Midbrain (tissue), 1 donor: ENCODE data around the gene FMO3.

Source experiments
- DNase-seq: peaks from one replicate; lab custom pipeline; 2025; lab: John Stamatoyannopoulos, UW

The FMO3 gene

DNA sequence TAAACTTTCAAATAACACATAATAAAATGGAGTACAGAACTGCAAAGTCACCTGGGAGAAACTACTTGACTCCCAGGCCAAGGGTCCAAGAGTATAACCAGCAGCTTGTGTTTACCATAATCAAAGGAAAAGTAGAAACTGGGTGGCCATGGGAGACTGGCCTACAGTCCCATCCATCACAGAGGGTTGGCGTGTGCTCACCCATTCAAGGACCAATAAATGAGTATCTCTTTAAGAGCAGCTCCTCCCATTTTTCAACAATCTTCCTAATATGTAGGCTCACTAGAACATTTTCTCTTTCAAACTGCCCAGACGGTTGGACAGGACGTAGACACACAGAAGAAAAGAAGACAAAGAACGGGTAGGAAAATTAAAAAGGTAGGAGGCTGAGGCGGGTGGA, at the start of gene FMO3:
FMO3 (plus strand) TSS at position 302 of the 400 bp plus-strand sequence. CDS start 1,754 bp downstream, outside the sequence.
- no peak for DNase-seq

DNA sequence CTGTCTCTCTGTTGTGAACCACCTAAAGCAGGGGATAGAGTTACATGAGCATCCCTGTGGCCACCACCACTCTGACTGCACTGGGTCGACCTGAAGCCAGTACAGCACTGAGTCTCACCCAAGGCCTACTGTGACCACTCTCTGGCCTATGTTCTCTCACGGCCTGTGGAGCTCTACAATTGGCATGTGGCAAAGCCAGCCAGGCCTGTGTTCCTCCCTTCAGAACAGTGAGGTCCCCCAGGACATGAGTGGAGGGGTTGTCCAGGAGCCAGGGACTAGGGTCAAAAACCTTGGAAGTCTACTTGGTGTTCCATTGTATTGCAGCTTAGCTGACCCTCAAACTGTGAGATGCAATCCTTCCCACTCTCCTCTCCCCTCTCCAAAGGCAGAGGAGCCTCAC, 42.7 kb upstream of the FMO3 start:
- no peak for DNase-seq

DNA sequence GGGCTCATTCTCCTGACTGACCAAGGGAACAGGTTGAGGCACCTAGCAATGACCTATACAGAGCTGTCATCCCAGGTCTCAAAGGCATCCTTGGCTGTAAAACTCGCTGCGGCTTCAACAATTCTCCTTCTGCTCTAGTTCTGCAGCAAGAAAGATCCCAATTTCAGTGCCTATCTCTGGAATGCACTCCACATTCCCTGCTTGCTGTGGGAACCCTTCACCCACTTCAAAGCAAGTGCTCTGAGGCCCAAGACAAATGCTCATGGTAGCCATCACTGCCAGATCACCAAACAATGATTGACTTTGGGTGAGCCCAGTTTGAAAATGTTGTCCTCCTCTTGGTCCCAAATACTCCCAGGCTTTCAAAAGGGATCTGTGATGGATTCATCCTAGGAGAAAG, 37.7 kb upstream of the FMO3 start:
- no peak for DNase-seq

DNA sequence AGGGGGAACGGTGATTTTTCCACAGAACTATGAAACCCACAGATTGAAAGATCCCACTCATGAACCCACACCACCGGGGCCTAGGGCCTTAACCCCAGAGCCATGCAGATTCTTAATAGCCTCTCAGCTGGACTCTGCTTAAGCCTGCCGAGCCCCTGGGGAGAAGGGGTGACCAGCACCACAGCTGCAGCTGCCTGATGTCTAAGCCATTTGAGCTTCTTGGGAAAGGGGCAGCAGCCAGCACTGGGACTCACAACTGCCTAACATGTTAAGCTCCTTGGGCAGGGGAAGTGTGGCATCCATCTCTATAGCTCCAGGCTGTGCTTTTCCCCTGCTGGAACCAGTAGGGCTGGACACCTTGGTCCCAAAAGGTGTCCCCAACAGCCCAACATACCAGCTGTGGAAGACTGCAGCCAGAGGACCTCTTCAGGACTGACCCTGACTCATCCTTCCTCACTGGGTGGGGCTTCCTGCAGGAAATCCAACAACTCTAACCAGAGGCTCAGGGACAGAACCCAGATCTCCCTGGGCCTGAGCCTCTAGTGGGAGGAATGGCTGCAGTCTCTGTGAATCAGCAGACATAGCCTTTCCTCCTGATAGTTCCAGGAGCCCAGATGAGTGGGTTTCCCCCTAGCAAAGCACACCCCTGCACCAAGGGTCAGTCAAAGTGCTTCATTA, 34.6 kb upstream of the FMO3 start:
- no peak for DNase-seq

DNA sequence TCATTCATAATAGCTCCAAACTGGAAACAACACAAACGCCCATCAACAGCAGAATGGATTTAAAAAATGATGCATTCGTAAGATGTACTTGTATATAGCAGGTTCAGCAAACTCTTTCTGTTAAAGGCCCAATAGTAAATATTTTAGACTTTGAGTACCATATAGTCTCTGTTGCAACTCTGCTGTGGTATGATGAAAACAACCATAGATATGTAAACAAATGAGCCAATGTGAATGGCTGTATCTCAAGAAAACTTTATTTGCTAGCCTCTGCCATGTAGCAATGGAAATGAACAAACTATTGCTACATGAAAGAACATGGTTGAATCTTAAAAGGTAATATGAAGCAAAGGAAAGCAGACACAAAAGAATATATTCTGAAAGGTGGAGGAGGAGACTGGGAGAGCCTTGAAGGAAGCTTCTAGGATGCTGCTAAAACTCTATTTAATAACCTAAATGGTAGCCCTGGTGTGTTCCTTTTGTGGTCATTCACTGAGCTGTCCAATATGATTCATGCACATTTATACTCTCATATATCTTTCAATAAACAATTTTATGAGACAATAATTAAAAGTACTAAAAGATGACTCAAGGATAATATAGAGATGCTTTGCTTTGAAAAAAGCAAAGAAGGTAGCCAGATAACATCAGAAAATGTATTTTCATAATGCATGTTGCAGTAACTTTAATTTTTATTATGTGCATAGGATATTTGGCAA, 29.1 kb upstream of the FMO3 start:
- no peak for DNase-seq

DNA sequence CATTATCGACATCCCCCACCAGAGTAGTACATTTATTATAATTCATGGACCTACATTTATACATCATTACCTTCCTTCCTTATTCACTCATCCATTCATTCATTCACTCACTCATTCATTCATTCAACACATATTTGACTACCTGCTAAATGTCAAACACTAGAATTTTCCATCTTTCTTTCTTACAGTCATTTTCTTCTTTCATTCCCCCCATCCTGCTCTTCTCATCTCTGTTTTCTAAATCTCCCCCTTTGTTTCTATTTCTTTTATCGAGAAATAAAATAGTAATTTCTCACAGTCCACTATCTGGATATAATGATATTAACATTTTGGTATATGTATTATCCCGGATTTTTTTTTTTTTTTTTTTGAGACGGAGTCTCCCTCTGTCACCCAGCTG, 27.8 kb upstream of the FMO3 start:
- DNase-seq: no peak

DNA sequence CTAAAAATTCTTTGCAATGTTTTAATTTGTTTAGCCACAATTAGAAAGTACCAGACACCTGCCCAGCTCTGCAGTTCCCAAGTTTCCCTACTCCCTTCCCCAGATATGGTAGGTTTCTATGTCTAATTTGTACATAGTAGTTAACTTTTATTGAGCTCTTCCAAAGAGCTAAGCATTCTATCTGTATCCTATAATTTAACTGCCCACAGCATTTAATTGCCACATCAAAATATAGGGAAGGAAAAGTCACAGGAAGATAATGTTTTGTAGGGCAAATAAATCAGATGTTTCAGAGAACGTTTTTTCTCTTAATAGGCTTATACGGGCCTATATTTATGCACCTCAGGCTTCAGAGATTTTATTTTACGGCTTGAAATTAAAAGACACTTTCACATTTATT, 15.7 kb upstream of the FMO3 start:
- DNase-seq: no peak

DNA sequence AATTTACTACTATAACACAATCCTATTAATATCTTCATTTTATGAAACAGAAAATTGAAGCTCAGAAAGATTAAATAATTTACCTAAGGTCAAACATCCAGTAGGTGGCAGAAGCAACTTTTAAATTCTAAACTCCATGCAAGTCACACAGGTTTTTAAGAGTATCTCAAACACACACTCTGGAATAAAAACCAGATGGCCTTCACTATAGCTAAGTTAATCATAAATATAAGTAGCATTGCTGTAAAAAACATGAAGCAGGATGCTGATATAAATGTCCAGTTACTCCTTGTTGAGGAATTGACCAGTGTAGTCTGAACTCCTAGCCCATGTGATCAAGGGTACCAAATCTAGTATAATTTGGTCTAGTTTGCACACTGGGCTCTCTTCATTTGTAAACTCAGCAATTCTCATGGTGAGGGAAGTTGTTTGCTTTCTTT, 9.4 kb upstream of the FMO3 start:
- DNase-seq: peak; percentile 30

DNA sequence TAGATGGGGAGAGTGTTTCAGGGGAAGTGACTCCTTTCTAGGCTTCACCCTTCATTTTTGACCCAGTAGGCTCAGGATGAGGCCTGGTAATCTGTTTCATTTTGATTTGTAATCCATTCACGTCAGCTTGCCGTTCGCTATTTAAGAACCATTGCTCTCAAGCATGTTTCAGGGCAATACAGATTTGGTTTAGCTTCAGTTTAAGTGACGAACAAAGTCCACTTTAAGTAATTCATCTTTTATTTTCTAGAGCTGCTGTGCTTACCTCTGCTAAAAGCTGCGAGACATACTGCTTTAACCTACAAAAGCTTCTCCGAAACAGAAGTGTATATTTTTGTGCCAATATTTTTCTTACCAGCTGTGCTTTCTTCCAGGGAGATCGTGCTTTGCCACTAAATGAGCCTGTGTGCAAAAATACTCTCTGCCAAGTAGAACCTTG, 8.9 kb upstream of the FMO3 start:
- peak; percentile 44 for DNase-seq

DNA sequence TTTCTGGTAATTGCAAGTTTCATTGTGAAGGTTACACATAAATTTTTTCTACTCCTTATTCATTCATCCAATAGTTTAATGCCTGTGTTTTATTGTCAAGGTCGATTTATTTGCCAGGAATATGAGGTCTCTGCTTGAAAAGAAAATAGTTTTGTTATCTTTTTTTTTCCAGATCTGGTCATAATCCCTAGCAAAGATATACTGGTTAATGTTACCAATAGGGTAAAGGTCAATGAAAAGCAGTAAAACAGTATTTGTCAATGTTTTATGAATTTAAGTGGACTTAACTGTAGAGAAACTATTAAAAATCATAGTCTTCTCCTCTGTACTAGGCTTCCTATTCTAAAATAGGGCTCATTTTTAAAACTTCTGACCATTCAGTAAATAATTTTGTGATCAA, 8.1 kb upstream of the FMO3 start:
- DNase-seq: no peak

DNA sequence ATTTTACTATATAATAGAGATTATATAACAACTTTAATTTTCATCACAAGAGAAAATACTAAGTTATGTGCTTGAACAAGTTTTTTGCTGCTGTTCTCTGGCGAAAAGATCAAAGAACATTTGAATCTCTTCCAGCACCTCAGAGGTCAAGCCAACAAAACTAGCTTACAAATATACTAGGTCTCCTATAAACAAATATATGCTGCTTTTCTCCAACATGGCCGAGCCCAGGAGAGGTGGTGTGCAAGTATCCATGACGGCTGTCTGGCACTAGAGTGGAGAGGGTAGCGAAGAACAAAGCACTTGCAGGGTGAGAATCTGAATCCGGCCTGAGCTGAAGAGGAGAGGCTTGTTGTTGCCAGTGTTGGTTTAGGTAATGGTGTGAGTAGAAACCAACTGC, 7.5 kb upstream of the FMO3 start:
- DNase-seq: no peak

DNA sequence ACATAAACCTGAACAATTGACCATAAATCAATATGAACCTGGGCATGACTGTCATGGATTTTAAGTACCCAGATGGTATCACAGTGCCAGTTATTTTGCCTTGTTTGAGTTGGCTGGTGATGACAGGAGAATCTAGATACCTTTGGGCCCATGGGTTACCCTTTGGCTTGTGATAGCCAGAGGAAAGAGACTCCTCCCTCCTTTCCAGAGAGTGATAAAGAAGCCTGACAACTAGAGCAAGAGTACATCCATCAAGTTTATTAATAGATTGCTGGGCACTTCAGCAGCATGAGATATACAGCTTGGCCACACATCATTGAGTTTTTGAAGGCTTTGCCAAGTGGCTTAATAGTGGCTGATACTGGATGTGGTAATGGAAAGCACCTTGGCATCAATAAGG, 6.6 kb upstream of the FMO3 start:
- no peak for DNase-seq

DNA sequence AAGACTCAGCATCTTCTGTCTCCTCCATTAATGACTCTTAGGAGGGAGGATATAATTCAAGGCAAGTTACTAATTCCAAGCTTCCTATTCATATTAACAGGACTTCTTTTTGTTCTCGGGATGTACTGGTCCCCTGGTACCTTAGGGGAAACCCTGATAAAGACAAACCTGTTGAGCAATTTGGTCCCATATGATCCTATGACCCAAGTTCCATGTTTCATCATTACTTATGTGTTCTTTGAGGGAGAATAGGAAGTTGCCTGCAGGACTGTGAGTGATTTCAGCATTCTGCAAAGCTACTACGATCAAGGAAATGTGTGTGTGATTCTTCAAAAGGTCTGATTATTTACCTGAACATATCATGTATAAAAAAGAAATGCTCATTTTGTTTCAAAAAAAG, 5.8 kb upstream of the FMO3 start:
- no peak for DNase-seq

DNA sequence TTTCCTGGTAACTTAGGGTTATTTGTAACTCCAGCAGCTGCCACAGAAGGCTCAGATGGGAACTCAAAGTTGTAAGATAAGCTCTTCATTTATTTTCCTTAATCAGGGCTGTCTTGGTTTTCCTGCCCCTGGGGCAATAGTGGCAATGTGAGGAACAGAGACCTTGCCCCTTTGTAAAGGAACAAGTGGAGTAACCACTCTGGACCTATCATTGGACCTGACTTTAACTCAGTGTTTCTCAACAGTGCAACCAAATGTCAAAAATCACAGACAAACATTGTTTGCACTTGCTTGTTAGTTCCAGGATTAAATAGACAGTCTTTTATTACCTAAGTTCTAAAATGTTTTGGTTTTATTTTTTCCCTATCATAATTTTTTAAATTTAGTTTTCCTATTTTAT, 2.8 kb upstream of the FMO3 start:
- no peak for DNase-seq

DNA sequence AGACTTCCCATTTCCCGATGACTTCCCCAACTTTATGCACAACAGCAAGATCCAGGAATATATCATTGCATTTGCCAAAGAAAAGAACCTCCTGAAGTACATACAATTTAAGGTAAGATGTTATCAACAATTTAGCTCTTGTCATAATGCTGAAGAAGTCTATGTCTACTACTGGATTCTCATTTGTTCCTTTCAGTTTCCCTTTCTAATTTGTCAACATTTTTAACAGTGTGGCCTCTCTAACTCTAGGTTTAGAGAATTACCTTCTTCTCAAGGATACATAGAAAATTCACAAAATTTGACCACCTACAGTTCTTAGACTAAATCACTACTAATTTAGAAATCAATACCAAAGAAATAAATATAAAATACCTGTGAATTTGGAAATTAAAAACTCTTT, 13.2 kb downstream of the FMO3 start:
- no peak for DNase-seq

DNA sequence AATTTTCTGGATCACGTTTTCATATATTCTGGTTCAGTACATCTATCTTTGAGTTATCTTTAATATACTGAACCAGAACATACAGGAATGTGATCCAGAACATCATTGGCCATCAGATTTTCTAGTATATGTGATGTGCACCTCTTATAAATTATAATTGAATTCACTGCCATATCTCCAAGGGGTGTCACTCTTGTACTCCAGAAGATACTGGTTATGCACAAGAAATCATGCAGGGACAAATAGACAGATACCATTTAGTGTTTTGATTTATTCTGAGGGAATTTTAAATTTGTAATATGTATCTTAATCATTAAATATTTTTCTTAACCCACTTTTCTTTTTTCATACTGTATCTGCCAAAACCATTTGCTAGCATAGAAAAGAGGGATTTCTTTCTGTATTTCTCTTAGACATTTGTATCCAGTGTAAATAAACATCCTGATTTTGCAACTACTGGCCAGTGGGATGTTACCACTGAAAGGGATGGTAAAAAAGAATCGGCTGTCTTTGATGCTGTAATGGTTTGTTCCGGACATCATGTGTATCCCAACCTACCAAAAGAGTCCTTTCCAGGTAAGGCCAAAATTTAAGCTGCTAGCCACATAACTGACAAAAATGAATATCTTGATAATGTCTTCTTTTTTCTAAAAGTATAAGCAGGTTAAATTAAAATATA, 16.7 kb downstream of the FMO3 start:
- no peak for DNase-seq

DNA sequence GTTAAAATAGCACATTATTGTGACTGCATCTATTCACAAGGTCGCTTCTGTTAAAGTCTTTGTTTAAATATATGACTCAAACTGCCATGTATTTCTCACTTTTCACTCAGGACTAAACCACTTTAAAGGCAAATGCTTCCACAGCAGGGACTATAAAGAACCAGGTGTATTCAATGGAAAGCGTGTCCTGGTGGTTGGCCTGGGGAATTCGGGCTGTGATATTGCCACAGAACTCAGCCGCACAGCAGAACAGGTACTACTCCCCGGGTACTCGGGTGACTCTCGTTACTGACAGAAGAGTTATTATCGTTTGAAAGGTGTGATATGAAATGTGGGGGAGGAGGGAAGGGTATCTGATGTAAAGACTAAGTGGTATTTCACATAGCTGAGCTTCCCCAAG, 17.3 kb downstream of the FMO3 start:
- DNase-seq: no peak

DNA sequence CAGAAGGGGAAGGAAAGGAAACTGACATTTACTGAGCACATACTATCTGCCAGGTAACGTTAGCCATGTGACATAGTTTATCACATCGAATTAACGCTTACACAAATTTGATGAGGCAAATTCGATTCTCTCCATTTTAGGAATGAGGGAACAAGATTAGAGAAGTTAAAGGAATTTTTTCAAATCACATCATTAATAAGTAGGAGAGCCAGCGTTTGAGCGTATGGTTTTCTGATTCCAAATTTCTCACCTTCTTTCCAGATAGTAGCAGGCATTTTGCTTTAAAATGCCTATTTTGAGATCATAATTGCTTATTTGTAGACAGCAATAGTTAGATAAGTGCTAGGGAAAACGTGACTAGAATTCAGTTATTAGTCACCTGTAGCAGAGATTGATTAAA, 19.3 kb downstream of the FMO3 start:
- DNase-seq: no peak

DNA sequence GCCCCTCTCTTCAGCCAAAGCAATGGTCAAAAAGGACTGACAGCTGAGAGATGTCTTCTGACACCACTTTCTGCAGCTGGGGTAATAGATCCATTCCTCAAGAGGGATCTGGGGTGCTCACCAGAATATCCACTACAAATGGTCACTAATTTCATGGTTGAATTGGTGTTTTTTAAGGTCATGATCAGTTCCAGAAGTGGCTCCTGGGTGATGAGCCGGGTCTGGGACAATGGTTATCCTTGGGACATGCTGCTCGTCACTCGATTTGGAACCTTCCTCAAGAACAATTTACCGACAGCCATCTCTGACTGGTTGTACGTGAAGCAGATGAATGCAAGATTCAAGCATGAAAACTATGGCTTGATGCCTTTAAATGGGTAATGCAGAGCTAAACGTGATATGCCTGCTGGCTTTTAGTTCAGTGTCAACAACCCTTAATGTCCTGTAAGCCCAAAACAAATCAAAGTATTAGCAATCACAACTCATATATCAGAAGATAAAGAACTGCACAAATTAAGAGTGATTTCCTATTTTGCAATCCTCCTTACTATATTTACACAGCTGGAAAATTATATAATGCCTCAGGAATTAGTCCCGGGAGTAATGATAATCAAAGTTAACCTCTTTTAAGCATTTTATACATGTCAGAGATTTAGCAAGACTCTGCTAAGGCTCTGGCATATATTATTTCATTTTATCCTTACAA, 20.1 kb downstream of the FMO3 start:
- no peak for DNase-seq

DNA sequence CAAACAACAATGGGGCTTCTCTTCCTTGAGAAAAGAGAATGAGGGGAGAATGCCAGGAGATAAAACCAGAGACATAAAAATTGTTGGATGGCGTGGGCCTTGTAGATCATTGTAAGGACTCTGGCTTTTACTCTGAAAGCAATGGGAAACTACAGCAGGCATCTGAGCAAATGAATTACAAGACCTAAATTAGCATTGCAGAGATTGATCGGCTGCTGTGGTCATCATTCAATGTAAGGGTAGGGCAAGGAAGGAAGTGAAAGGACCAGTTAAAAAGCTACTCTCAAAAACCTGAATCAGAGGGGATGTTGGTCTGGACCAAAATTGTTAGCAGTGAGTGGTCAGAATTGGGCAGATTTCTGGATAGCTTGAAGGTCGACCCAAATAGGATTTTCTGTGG, 21.4 kb downstream of the FMO3 start:
- no peak for DNase-seq

DNA sequence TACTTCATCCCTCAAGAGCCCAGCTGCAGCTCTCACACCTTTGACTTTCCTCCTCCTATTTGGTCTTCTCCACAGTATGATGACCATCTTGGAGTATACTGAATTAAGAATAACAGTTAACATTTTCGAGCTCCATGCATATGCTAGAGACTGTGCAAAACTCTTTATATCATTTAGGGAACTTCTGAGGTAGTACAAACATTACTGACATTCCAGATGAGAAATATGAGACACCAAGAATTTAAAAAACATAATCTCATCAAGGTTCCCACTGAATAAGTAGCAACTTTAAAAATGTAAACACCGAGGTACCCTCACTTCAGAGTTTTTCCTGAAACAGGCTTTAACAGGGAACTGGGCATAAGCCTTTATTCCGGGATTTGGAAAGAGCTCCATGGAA, 22.7 kb downstream of the FMO3 start:
- no peak for DNase-seq

DNA sequence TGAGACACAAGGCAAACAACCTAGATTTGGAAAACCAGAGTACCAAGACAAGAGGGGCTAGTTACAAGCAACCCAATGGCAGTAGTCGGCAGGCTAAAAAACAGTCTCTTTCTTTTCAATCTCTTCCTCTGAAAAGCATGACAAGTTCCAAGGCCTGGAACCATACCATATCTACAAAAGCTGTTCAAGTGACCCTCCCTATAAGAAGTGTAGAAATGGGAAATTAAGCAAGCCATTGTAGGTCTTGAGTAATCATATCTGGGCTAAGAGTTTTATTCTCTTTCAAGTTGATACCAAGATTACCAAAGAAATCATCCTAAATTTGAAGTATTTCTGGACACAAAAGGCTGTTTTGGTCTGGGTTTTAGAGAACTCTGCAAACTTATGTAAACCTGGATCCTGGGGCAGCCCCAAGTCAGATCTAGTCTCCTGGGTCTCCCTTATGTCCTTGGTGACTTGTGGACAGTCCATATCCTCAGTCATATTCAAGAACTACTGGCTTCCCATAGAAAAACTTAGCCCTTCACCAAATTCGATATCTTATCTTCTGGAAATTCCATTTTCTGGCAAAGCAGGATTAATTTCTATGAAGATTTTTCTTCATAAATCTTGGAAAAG, 24.7 kb downstream of the FMO3 start:
- no peak for DNase-seq
